ENCODE data around the gene PRKAG2. TPM values are rescaled to one million over a fixed set of nuclear protein-coding genes. Genes with fewer than 3 reads are reported as not detected.
"Not testable (repeated sequence)": the region's sequence is repeated elsewhere in the genome, so short reads cannot be mapped to it uniquely, and the experiment has no call there.

The PRKAG2 gene
- total RNA-seq, 1 donor from 2014 or later = 13.5 TPM

GRCh38 chr7:151885202-151885580, 8.3 kb upstream of the PRKAG2 start:
- DNase-seq (ENCODE audit: low read depth in 2 of 2) = no peak

GRCh38 chr7:151884312-151885201, 7.6 kb upstream of the PRKAG2 start:
- no peak for DNase-seq (ENCODE audit: low read depth in 2 of 2)

GRCh38 chr7:151883857-151884256, 6.9 kb upstream of the PRKAG2 start:
- DNase-seq (ENCODE audit: low read depth in 2 of 2) = no peak

GRCh38 chr7:151882734-151883133, 5.8 kb upstream of the PRKAG2 start:
- DNase-seq (ENCODE audit: low read depth in 2 of 2) = no peak

- no peak for DNase-seq (ENCODE audit: low read depth in 2 of 2)
Observed at GRCh38 chr7:151880688-151881087, 3.8 kb upstream of the PRKAG2 start.

- no peak for DNase-seq (ENCODE audit: low read depth in 2 of 2)
Observed at GRCh38 chr7:151877911-151878835, 1.3 kb upstream of the PRKAG2 start.

GRCh38 chr7:151875942-151876898, 695 bp downstream of the PRKAG2 start:
- peak; percentile 35 to 80 for DNase-seq (ENCODE audit: low read depth in 2 of 2)

GRCh38 chr7:151874479-151874878, 2.4 kb downstream of the PRKAG2 start:
- DNase-seq (ENCODE audit: low read depth in 2 of 2) = not testable (repeated sequence)

GRCh38 chr7:151873402-151873965, 3.4 kb downstream of the PRKAG2 start:
- DNase-seq (ENCODE audit: low read depth in 2 of 2) = peak in 1 of 2 donors; percentile 12

GRCh38 chr7:151872531-151873401, 4.1 kb downstream of the PRKAG2 start:
- no peak for DNase-seq (ENCODE audit: low read depth in 2 of 2)

GRCh38 chr7:151871904-151872303, 5.0 kb downstream of the PRKAG2 start:
- peak; percentile 10 to 36 for DNase-seq (ENCODE audit: low read depth in 2 of 2)

- no peak for DNase-seq (ENCODE audit: low read depth in 2 of 2)
Observed at GRCh38 chr7:151871189-151871735, 5.7 kb downstream of the PRKAG2 start.

- DNase-seq (ENCODE audit: low read depth in 2 of 2) = no peak
Observed at GRCh38 chr7:151869968-151870918, 6.7 kb downstream of the PRKAG2 start.

- DNase-seq (ENCODE audit: low read depth in 2 of 2) = no peak
Observed at GRCh38 chr7:151869455-151869854, 7.5 kb downstream of the PRKAG2 start.

GRCh38 chr7:151869109-151869428, 7.8 kb downstream of the PRKAG2 start:
- no peak for DNase-seq (ENCODE audit: low read depth in 2 of 2)

- peak in 1 of 2 donors; percentile 78 for DNase-seq (ENCODE audit: low read depth in 2 of 2)
Observed at GRCh38 chr7:151868396-151869108, 8.4 kb downstream of the PRKAG2 start.

- DNase-seq (ENCODE audit: low read depth in 2 of 2) = peak in 1 of 2 donors; percentile 93
Observed at GRCh38 chr7:151867912-151868311, 9.0 kb downstream of the PRKAG2 start.
